Natural killer cell (primary cell): Measurements from ENCODE around the gene CXCL17. TPM values are rescaled to one million over a fixed set of nuclear protein-coding genes. Genes with fewer than 3 reads are reported as not detected.

Source experiments
- ATAC-seq, 3 donors: fragments of 150-1000 bp in 2 of 3; fragments of 200-7000 bp in 1 of 3; cut with Tn5 transposase; 1 replicate in 1 of 3; 2 replicates in 2 of 3; pipeline ENCODE4 v1.10.0; 2021; ENCODE audit warnings: mild to moderate bottlenecking in 2 of 3, moderate library complexity in 2 of 3
- DNase-seq, 2 donors: peaks; one replicate each; pipeline versions ENCODE4 v3.0.0 to v3.0.0-alpha.2; 2013 to 2021; ENCODE audit warnings: mixed read lengths in 1 of 2
- H3K27ac ChIP-seq: one replicate; pipeline ENCODE4 v1.5.1; 2013; ENCODE audit warnings: mild to moderate bottlenecking, low read length
- H3K27me3 ChIP-seq: one replicate; pipeline ENCODE4 v1.6.1; 2013; ENCODE audit warnings: low read length; ENCODE audit not compliant: control insufficient read depth, insufficient read depth
- H3K36me3 ChIP-seq: one replicate; pipeline ENCODE4 v1.6.1; 2013; ENCODE audit warnings: low read length; ENCODE audit not compliant: control insufficient read depth, insufficient read depth
- H3K4me1 ChIP-seq: one replicate; pipeline ENCODE4 v1.6.1; 2013; ENCODE audit warnings: low read length; ENCODE audit not compliant: control insufficient read depth, insufficient read depth
- H3K4me3 ChIP-seq: one replicate; pipeline ENCODE4 v1.5.1; 2013; ENCODE audit warnings: low read length
- H3K9me3 ChIP-seq: one replicate; pipeline ENCODE4 v1.6.1; 2013; ENCODE audit warnings: low read length; ENCODE audit not compliant: control insufficient read depth, insufficient read depth
- H3K27ac Mint-ChIP-seq, 2 donors: one replicate each; pipeline ENCODE4 v1.8.0; 2022; ENCODE audit warnings: mild to moderate bottlenecking in 2 of 2, mixed read lengths in 2 of 2, moderate library complexity in 1 of 2
- H3K27me3 Mint-ChIP-seq, 2 donors: one replicate each; pipeline ENCODE4 v1.8.0; 2022; ENCODE audit warnings: low read depth in 2 of 2, mixed read lengths in 2 of 2
- H3K36me3 Mint-ChIP-seq: one replicate; pipeline ENCODE4 v1.8.0; 2022; ENCODE audit warnings: mixed read lengths
- H3K4me1 Mint-ChIP-seq, 2 donors: one replicate each; pipeline ENCODE4 v1.8.0; 2022; ENCODE audit warnings: mixed read lengths in 2 of 2
- H3K4me3 Mint-ChIP-seq: one replicate; pipeline ENCODE4 v1.8.0; 2022; ENCODE audit warnings: mild to moderate bottlenecking, moderate library complexity, mixed read lengths
- H3K9me3 Mint-ChIP-seq, 2 donors: one replicate each; pipeline ENCODE4 v1.8.0; 2022; ENCODE audit warnings: mixed read lengths in 2 of 2
- WGBS: methylation state at CpG from one replicate; pipeline ENCODE4 v1.1.7; 2013; ENCODE audit warnings: missing lambda C conversion rate; ENCODE audit not compliant: insufficient coverage; 5-methylcytosine and 5-hydroxymethylcytosine counted together
- intact Hi-C: fragments of 100-400 bp; cut with micrococcal nuclease; formaldehyde crosslinking; loops from one replicate; pipeline ENCODE4 v1.14.2; 2022
- total RNA-seq, 4 donors: library from RNA; stranded (reverse); fragments of 120-200 nt in 1 of 4; gene quantifications; one replicate each; pipeline versions ENCODE4 v1.2.3 to v1.2.4, GENCODE V29; 2013 to 2022
- TF ChIP-seq, protein P1 (sequence below): fragments of 200-600 bp; IDR thresholded peaks from one replicate; pipeline ENCODE4 v1.8.0; 2022; ENCODE audit warnings: antibody characterized with exemption

CXCL17 gene
- total RNA-seq, 3 donors from 2014 or later (not counting 1 experiment from before 2014, with no cell fraction given), result not detected

DNA sequence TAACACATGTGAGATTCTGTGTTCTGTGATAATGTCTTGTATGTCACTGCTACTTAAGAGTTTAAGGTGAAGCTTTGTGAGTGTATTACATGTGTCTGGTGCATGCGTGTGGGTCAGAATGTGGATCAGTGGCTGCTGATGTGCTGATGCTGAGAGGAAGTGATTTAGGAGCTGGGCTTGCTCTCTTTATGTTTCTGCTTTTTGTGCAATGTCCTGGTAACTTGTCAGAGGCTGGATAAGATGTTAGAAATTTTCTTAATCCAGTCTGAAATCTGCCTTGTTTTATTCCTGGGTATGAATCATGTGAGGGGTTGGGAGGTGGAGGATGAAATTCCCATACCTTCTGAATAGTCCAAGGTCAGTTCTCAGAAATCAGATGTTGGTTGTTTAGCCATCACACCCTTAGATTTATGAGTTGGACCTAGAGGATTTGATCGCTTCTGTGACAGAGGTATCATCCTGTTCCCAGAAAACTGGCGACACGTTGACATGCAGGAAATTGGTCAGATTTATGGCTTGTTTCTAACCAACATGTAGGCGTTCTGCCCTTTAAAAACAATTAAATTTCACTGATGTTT lies 24.5 kb upstream of the CXCL17 start:
- no peak overlapping the region for H3K27ac ChIP-seq
- 31% methylated on average over 5 of the region's 5 CpGs for WGBS
- Mint-ChIP-seq H3K4me1 (peaks cover 0 to 10% of the 10 kb centered on the region in 2 donors), H3K9me3 (no peaks in the 10 kb centered on the region), H3K27ac (peak overlapping the region in 1 of 2 donors; percentile 32), H3K4me3 (no peak overlapping the region), H3K36me3 (no peaks in the 10 kb centered on the region), H3K27me3 (peaks cover 0 to 4% of the 10 kb centered on the region in 2 donors)
- H3K9me3 ChIP-seq, result no peaks in the 10 kb centered on the region
- no peaks in the 10 kb centered on the region for H3K36me3 ChIP-seq
- ATAC-seq (no peak), DNase-seq (no peak)
- peaks cover 19% of the 10 kb centered on the region for H3K4me1 ChIP-seq
- intact Hi-C loops, result no loop called here
- no peak overlapping the region for H3K4me3 ChIP-seq
- no peaks in the 10 kb centered on the region for H3K27me3 ChIP-seq
- TF ChIP-seq, protein P1, sequence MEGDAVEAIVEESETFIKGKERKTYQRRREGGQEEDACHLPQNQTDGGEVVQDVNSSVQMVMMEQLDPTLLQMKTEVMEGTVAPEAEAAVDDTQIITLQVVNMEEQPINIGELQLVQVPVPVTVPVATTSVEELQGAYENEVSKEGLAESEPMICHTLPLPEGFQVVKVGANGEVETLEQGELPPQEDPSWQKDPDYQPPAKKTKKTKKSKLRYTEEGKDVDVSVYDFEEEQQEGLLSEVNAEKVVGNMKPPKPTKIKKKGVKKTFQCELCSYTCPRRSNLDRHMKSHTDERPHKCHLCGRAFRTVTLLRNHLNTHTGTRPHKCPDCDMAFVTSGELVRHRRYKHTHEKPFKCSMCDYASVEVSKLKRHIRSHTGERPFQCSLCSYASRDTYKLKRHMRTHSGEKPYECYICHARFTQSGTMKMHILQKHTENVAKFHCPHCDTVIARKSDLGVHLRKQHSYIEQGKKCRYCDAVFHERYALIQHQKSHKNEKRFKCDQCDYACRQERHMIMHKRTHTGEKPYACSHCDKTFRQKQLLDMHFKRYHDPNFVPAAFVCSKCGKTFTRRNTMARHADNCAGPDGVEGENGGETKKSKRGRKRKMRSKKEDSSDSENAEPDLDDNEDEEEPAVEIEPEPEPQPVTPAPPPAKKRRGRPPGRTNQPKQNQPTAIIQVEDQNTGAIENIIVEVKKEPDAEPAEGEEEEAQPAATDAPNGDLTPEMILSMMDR, result no peak

DNA sequence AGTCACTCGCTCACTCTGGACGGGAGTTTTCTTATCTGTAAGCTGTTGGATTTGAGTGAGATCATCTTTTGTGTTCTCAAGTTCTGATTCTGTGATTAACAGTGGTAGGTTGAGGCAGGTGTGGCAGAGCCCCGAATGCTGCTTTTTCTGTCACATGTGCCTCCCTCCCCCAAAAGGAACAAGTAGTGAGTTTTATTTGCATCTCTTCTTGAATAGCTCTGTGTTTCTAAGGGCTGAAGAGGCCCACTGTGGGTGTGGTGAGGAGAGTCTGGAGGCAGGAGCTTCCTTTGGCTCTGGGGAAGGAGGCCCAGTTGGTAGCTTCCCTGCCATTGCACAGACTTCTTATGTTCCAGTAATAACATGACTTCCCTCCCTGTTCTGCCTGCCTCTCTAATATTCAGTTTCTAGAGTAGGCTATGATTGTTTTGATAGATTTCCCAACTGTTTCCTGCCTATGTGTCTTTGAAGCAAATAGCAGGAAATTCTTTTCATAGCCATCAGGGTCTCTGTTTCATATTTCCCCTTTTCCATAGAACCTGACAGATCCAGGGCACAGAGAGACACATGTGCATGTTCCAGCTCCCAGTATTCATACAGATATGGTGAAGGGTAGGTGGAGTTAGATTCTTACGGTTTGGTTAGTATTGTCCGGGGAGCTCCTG lies 23.9 kb upstream of the CXCL17 start:
- peak overlapping the region; percentile 8 for H3K27ac ChIP-seq

DNA sequence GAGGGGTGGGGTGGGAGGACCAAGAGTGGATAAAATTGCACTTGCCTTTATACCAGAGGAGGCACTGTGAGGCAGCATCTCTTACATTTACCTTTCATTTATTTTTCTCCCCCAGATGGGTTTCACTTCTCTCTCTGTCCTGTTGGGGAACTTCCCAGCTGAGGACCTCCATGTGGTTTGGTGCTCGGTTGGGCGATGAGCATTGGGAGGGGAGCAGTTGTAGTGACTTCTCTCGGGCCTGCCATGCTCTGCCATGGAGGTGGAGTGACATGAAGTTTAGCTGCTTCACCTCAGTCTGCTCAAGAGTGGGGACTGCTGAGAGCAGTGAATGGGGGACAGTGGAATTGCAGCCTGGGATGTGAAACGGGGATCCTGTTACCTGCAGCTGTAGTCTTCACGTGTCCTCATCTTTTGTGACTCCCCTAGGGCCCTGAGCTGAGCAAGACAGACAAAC lies 23.1 kb upstream of the CXCL17 start:
- Histone ChIP-seq H3K4me1 (peaks cover 19% of the 10 kb centered on the region), H3K4me3 (no peak overlapping the region), H3K27ac (peak overlapping the region; percentile 8), H3K9me3 (no peaks in the 10 kb centered on the region), H3K27me3 (no peaks in the 10 kb centered on the region), H3K36me3 (no peaks in the 10 kb centered on the region)
- 40% methylated on average over 5 of the region's 5 CpGs for WGBS
- Mint-ChIP-seq H3K9me3 (no peaks in the 10 kb centered on the region), H3K27ac (no peak overlapping the region), H3K4me3 (no peak overlapping the region), H3K36me3 (no peaks in the 10 kb centered on the region), H3K27me3 (peaks cover 0 to 4% of the 10 kb centered on the region in 2 donors), H3K4me1 (peaks cover 0 to 10% of the 10 kb centered on the region in 2 donors)
- no peak for ATAC-seq
- no peak for DNase-seq
- TF ChIP-seq, protein P1, result no peak
- intact Hi-C loops, result no loop called here

More for the DNA sequence above, 23.9 kb upstream of the CXCL17 start:
- Mint-ChIP-seq H3K4me1 (peaks cover 0 to 10% of the 10 kb centered on the region in 2 donors), H3K27me3 (peaks cover 0 to 4% of the 10 kb centered on the region in 2 donors), H3K9me3 (no peaks in the 10 kb centered on the region), H3K36me3 (no peaks in the 10 kb centered on the region), H3K27ac (peak overlapping the region in 1 of 2 donors; percentile 32), H3K4me3 (no peak overlapping the region)
- H3K4me1 ChIP-seq, result peaks cover 19% of the 10 kb centered on the region
- no peak overlapping the region for H3K4me3 ChIP-seq
- TF ChIP-seq, protein P1, result no peak
- no peaks in the 10 kb centered on the region for H3K9me3 ChIP-seq
- intact Hi-C loops, result no loop called here
- DNase-seq (no peak), ATAC-seq (no peak)
- no peaks in the 10 kb centered on the region for H3K36me3 ChIP-seq
- 73% methylated on average over 5 of the region's 5 CpGs for WGBS
- H3K27me3 ChIP-seq, result no peaks in the 10 kb centered on the region
